Cardiac muscle cell (in vitro differentiated cells and primary cell): Measurements from ENCODE around the gene ABCC4. TPM values are rescaled to one million over a fixed set of nuclear protein-coding genes. Genes with fewer than 3 reads are reported as not detected.

Source experiments
- DNase-seq, 2 donors: peaks; one replicate each; pipeline versions ENCODE4 v3.0.0 to v3.0.0-alpha.2; 2010 to 2017; ENCODE audit warnings: low read depth in 1 of 2, low spot score in 1 of 2
- H3K27ac ChIP-seq: fragments of 200-600 bp; sonication (generic); 2 replicates; pipeline ENCODE4 v1.5.1; 2016
- H3K27me3 ChIP-seq: fragments of 200-600 bp; sonication (generic); 2 replicates; pipeline ENCODE4 v1.6.0; 2016; ENCODE audit warnings: control low read depth
- H3K36me3 ChIP-seq: fragments of 200-600 bp; sonication (generic); 2 replicates; pipeline ENCODE4 v1.5.1; 2016; ENCODE audit warnings: control low read depth
- H3K4me1 ChIP-seq: fragments of 200-600 bp; sonication (generic); 2 replicates; pipeline ENCODE4 v1.8.1; 2017; ENCODE audit warnings: low read depth, mild to moderate bottlenecking, mixed run types
- H3K4me3 ChIP-seq: fragments of 200-600 bp; sonication (generic); 2 replicates; pipeline ENCODE4 v1.5.1; 2016; ENCODE audit warnings: mild to moderate bottlenecking
- H3K9me3 ChIP-seq: fragments of 200-600 bp; sonication (generic); 2 replicates; pipeline ENCODE4 v1.5.1; 2017; ENCODE audit warnings: low read depth, mild to moderate bottlenecking, control low read depth
- CTCF ChIP-seq: IDR thresholded peaks from 2 replicates; pipeline ENCODE4 v1.5.1; 2012; ENCODE audit warnings: low read depth, mild to moderate bottlenecking, low read length
- polyA plus RNA-seq: library from polyadenylated mRNA; unstranded; fragments of >200 nt; fragmentation: Nextera tagmentation; extraction: Ambion mirVana; gene quantifications from 2 replicates; pipeline ENCODE4 v1.2.1, GENCODE V29; 2016
- total RNA-seq: library from RNA; depleted of rRNA; stranded (reverse); fragments of >200 nt; gene quantifications from 2 replicates; pipeline ENCODE4 v1.2.3, GENCODE V29; 2016

The ABCC4 gene
- total and polyA plus RNA-seq, 2 experiments from 2014 or later, result 1.6 to 5.0 TPM

- Histone ChIP-seq H3K4me3 (no peak overlapping the region), H3K9me3 (no peaks in the 10 kb centered on the region), H3K27me3 (no peaks in the 10 kb centered on the region), H3K27ac (no peak overlapping the region), H3K4me1 (no peaks in the 10 kb centered on the region), H3K36me3 (no peaks in the 10 kb centered on the region)
- no peak for DNase-seq
- no peak for TF ChIP-seq CTCF
These were observed 74.8 kb downstream of the ABCC4 start for GRCh38 chr13:95226476-95226875.

- Histone ChIP-seq H3K4me3 (no peak overlapping the region), H3K27me3 (no peaks in the 10 kb centered on the region), H3K9me3 (no peaks in the 10 kb centered on the region), H3K27ac (no peak overlapping the region), H3K36me3 (no peaks in the 10 kb centered on the region), H3K4me1 (no peaks in the 10 kb centered on the region)
- no peak for TF ChIP-seq CTCF
- DNase-seq, result no peak
These were observed 75.2 kb downstream of the ABCC4 start for GRCh38 chr13:95226050-95226449.

- TF ChIP-seq CTCF, result no peak
- no peaks in the 10 kb centered on the region for H3K4me1 ChIP-seq
- H3K36me3 ChIP-seq, result no peaks in the 10 kb centered on the region
These were observed 77.2 kb downstream of the ABCC4 start for GRCh38 chr13:95224064-95224463.

GRCh38 chr13:95222733-95223018 lies 78.6 kb downstream of the ABCC4 start:
- Histone ChIP-seq H3K9me3 (no peaks in the 10 kb centered on the region), H3K36me3 (no peaks in the 10 kb centered on the region), H3K4me1 (no peaks in the 10 kb centered on the region), H3K27ac (no peak overlapping the region), H3K4me3 (no peak overlapping the region), H3K27me3 (no peaks in the 10 kb centered on the region)
- no peak for DNase-seq
- no peak for TF ChIP-seq CTCF

More at GRCh38 chr13:95224064-95224463, 77.2 kb downstream of the ABCC4 start:
- H3K4me3 ChIP-seq, result no peak overlapping the region
- no peak overlapping the region for H3K27ac ChIP-seq
- no peaks in the 10 kb centered on the region for H3K27me3 ChIP-seq
- H3K9me3 ChIP-seq, result no peaks in the 10 kb centered on the region
- no peak for DNase-seq

GRCh38 chr13:95221971-95222732 lies 79.1 kb downstream of the ABCC4 start:
- Histone ChIP-seq H3K4me1 (no peaks in the 10 kb centered on the region), H3K36me3 (no peaks in the 10 kb centered on the region), H3K4me3 (no peak overlapping the region), H3K27me3 (no peaks in the 10 kb centered on the region), H3K27ac (no peak overlapping the region), H3K9me3 (no peaks in the 10 kb centered on the region)
- DNase-seq, result no peak
- TF ChIP-seq CTCF, result no peak
